Stimulated activated CD8-positive, alpha-beta memory T cell treated with anti-CD3 and anti-CD28 coated beads, Interleukin-7, amount 100 ng/mL, for 4 hours (primary cell): ENCODE results near the gene ZNF608.

Source experiments
- DNase-seq, 2 donors: peaks; one replicate each; pipeline ENCODE4 v3.0.0-alpha.2; 2020; ENCODE audit warnings: low read depth in 2 of 2

The ZNF608 gene

GRCh38 chr5:124745928-124746915 lies at the start of gene ZNF608:
TSS of gene ZNF608 (minus strand) at chr5:124746639. CDS start at chr5:124744989, 1,650 bp downstream.
- no peak for DNase-seq

- no peak for DNase-seq
Observed at GRCh38 chr5:124795829-124796228, 49.4 kb upstream of the ZNF608 start.

GRCh38 chr5:124790895-124791732 lies 44.7 kb upstream of the ZNF608 start:
- no peak for DNase-seq

- no peak for DNase-seq
Observed at GRCh38 chr5:124790301-124790894, 44.0 kb upstream of the ZNF608 start.

- no peak for DNase-seq
Observed at GRCh38 chr5:124789104-124789605, 42.7 kb upstream of the ZNF608 start.

- no peak for DNase-seq
Observed at GRCh38 chr5:124783794-124784193, 37.4 kb upstream of the ZNF608 start.

- no peak for DNase-seq
Observed at GRCh38 chr5:124783285-124783684, 36.8 kb upstream of the ZNF608 start.

GRCh38 chr5:124782262-124782661 lies 35.8 kb upstream of the ZNF608 start:
- no peak for DNase-seq

GRCh38 chr5:124780011-124780410 lies 33.6 kb upstream of the ZNF608 start:
- DNase-seq = no peak

- DNase-seq = no peak
Observed at GRCh38 chr5:124773315-124774311, 27.2 kb upstream of the ZNF608 start.

- no peak for DNase-seq
Observed at GRCh38 chr5:124772457-124773200, 26.2 kb upstream of the ZNF608 start.

- DNase-seq = no peak
Observed at GRCh38 chr5:124771761-124772160, 25.3 kb upstream of the ZNF608 start.

GRCh38 chr5:124764992-124765611 lies 18.7 kb upstream of the ZNF608 start:
- no peak for DNase-seq

GRCh38 chr5:124764585-124764984 lies 18.1 kb upstream of the ZNF608 start:
- DNase-seq = no peak

- no peak for DNase-seq
Observed at GRCh38 chr5:124761010-124761409, 14.6 kb upstream of the ZNF608 start.

GRCh38 chr5:124760608-124761007 lies 14.2 kb upstream of the ZNF608 start:
- DNase-seq = no peak

- no peak for DNase-seq
Observed at GRCh38 chr5:124755565-124755964, 9.1 kb upstream of the ZNF608 start.

- no peak for DNase-seq
Observed at GRCh38 chr5:124755041-124755440, 8.6 kb upstream of the ZNF608 start.

- DNase-seq = no peak
Observed at GRCh38 chr5:124754206-124754927, 7.9 kb upstream of the ZNF608 start.
